ENCODE data around the gene SIRT3.
"Not testable (repeated sequence)": the region's sequence is repeated elsewhere in the genome, so short reads cannot be mapped to it uniquely, and the experiment has no call there.

SIRT3 gene

GRCh38 chr11:197741-198235 lies 38.4 kb downstream of the SIRT3 start:
- no peak for DNase-seq (ENCODE audit: low spot score)
- H3K4me2 ChIP-seq (ENCODE audit: insufficient read depth, low read length, poor library complexity, severe bottlenecking) = no peak overlapping the region
- H4K91ac ChIP-seq (ENCODE audit: low read depth, low read length, poor library complexity) = no peak overlapping the region
- peak overlapping the region; percentile 66 for H2BK5ac ChIP-seq (ENCODE audit: low read length)
- H2BK12ac ChIP-seq (ENCODE audit: low read length) = no peak overlapping the region
- no peaks in the 10 kb centered on the region for H3K79me1 ChIP-seq (ENCODE audit: low read depth, low read length)
- H3K18ac ChIP-seq (ENCODE audit: low read length) = peak overlapping the region; percentile 57
- H3K9ac ChIP-seq (ENCODE audit: low read depth, low read length, poor library complexity) = no peak overlapping the region
- WGBS, 2 donors (ENCODE audit: extremely low coverage in 2 of 2, insufficient read length in 2 of 2, insufficient replicate concordance in 1 of 2) = no CpG with 5 or more reads among the region's 9 CpGs
- H3K27ac ChIP-seq (replicated peaks; ENCODE audit: low read length) = no peak overlapping the region
- H3K4ac ChIP-seq (ENCODE audit: low read length) = no peak overlapping the region
- H2BK15ac ChIP-seq (ENCODE audit: low read length) = no peak overlapping the region
- H3K9me3 ChIP-seq (replicated peaks in 1 of 2; ENCODE audit: control insufficient read depth in 2 of 2, insufficient read depth in 1 of 2, low read depth in 1 of 2, low read length in 2 of 2) = no peaks in the 10 kb centered on the region
- no peak overlapping the region for H2AFZ ChIP-seq (ENCODE audit: low read length)
- H3K4me3 ChIP-seq (ENCODE audit: low read length in 2 of 2) = peak overlapping the region in 1 of 2 donors; percentile 14
- H4K8ac ChIP-seq (ENCODE audit: low read depth, low read length) = no peak overlapping the region
- H2BK120ac ChIP-seq (ENCODE audit: low read depth, low read length) = peak overlapping the region; percentile 72
- no peaks in the 10 kb centered on the region for H3K4me1 ChIP-seq (ENCODE audit: control insufficient read depth in 2 of 2, insufficient read depth in 1 of 2, low read depth in 1 of 2, low read length in 2 of 2)
- H2AK5ac ChIP-seq (ENCODE audit: low read depth, low read length) = no peak overlapping the region
- no peak overlapping the region for H3K14ac ChIP-seq (ENCODE audit: low read length)
- peak overlapping the region; percentile 73 for H3K23ac ChIP-seq (ENCODE audit: low read depth, low read length, poor library complexity)
- H3K27me3 ChIP-seq (ENCODE audit: control insufficient read depth in 3 of 3, insufficient read depth in 3 of 3, low read depth in 1 of 3, low read length in 3 of 3) = no peaks in the 10 kb centered on the region
- peaks cover 5 to 10% of the 10 kb centered on the region in 2 donors for H3K36me3 ChIP-seq (replicated peaks in 1 of 2; ENCODE audit: control insufficient read depth in 2 of 2, insufficient read depth in 2 of 2, low read length in 2 of 2)

DNA sequence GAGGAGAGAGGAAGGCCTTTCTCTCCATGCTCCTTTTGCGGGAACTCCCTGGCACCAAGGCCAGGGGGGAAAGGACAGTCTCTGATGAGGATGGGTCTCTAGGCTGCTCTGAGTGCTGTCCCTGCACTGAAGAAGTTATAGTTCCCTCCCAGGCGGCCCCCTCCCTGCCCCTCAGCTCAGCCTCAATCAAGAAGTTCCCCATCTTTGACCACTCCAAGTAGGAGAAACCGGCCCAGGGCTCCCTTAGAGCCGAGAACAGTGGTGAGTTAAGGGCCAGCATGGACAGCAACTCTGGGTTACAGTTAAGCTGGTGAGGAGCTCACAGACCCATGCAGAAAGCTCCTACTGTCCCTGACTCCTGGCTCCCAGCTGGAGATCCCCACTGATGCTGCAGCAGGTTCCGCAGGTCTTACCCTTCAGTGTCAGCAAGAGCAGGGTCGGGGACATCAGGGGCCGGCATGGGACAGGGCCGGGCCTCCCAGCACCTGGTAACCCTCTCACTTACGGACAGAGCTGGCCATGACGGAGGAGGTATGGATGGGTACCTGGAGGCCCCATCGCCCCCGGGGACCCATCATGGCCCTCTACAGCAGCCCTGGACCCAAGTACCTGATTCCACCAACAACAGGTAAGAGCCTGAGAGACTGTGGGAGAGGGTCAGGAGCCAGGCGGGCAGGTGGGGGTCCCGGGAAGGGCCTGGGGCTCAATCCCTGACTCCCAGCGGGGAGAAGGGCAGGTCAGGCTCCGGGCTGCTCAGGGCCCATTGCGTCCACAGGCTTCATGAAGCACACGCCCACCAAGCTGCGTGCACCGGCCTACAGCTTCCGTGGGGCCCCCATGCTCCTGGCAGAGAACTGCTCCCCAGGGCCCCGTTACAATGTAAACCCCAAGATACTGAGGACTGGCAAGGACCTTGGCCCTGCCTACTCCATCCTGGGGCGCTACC lies 39.1 kb downstream of the SIRT3 start:
- H3K27ac ChIP-seq (replicated peaks; ENCODE audit: low read length) = no peak overlapping the region
- no peak overlapping the region for H3K9ac ChIP-seq (ENCODE audit: low read depth, low read length, poor library complexity)
- H3K79me1 ChIP-seq (ENCODE audit: low read depth, low read length) = no peaks in the 10 kb centered on the region
- H4K91ac ChIP-seq (ENCODE audit: low read depth, low read length, poor library complexity) = no peak overlapping the region
- H3K4ac ChIP-seq (ENCODE audit: low read length) = no peak overlapping the region
- no peaks in the 10 kb centered on the region for H3K9me3 ChIP-seq (replicated peaks in 1 of 2; ENCODE audit: control insufficient read depth in 2 of 2, insufficient read depth in 1 of 2, low read depth in 1 of 2, low read length in 2 of 2)
- peak overlapping the region; percentile 89 for H3K23ac ChIP-seq (ENCODE audit: low read depth, low read length, poor library complexity)
- H2BK120ac ChIP-seq (ENCODE audit: low read depth, low read length) = no peak overlapping the region
- no peak overlapping the region for H3K14ac ChIP-seq (ENCODE audit: low read length)
- peak overlapping the region in 1 of 2 donors; percentile 14 for H3K4me3 ChIP-seq (ENCODE audit: low read length in 2 of 2)
- H2AK5ac ChIP-seq (ENCODE audit: low read depth, low read length) = no peak overlapping the region
- no CpG with 5 or more reads among the region's 23 CpGs for WGBS, 2 donors (ENCODE audit: extremely low coverage in 2 of 2, insufficient read length in 2 of 2, insufficient replicate concordance in 1 of 2)
- H3K27me3 ChIP-seq (ENCODE audit: control insufficient read depth in 3 of 3, insufficient read depth in 3 of 3, low read depth in 1 of 3, low read length in 3 of 3) = no peaks in the 10 kb centered on the region
- no peak overlapping the region for H2AFZ ChIP-seq (ENCODE audit: low read length)
- no peak overlapping the region for H2BK15ac ChIP-seq (ENCODE audit: low read length)
- no peak for DNase-seq (ENCODE audit: low spot score)
- no peak overlapping the region for H4K8ac ChIP-seq (ENCODE audit: low read depth, low read length)
- peak overlapping the region; percentile 57 for H3K18ac ChIP-seq (ENCODE audit: low read length)
- H3K4me1 ChIP-seq (ENCODE audit: control insufficient read depth in 2 of 2, insufficient read depth in 1 of 2, low read depth in 1 of 2, low read length in 2 of 2) = no peaks in the 10 kb centered on the region
- peak overlapping the region; percentile 66 for H2BK5ac ChIP-seq (ENCODE audit: low read length)
- no peak overlapping the region for H3K4me2 ChIP-seq (ENCODE audit: insufficient read depth, low read length, poor library complexity, severe bottlenecking)
- H2BK12ac ChIP-seq (ENCODE audit: low read length) = no peak overlapping the region
- H3K36me3 ChIP-seq (replicated peaks in 1 of 2; ENCODE audit: control insufficient read depth in 2 of 2, insufficient read depth in 2 of 2, low read length in 2 of 2) = peaks cover 5 to 10% of the 10 kb centered on the region in 2 donors

DNA sequence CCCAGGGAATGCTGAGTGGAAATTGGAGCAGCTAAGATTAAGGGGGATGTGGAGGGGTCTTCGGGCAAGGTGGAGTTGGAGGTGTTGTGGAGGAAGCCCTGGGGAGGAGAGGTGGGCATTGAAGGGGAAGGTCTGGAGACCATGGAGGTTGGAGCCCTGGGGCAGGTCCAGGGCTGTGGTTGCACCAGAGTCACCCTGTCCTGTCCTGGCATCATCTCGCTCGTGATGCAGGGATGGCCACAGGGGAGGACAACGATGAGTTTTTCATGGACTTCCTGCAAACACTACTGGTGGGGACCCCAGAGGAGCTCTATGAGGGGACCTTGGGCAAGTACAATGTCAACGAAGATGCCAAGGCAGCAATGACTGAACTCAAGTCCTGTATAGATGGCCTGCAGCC lies 42.7 kb downstream of the SIRT3 start:
- H3K27me3 ChIP-seq (ENCODE audit: control insufficient read depth in 3 of 3, insufficient read depth in 3 of 3, low read depth in 1 of 3, low read length in 3 of 3); H2BK120ac ChIP-seq (ENCODE audit: low read depth, low read length); H2AK5ac ChIP-seq (ENCODE audit: low read depth, low read length); H3K9ac ChIP-seq (ENCODE audit: low read depth, low read length, poor library complexity); H3K4me3 ChIP-seq (ENCODE audit: low read length in 2 of 2); H3K36me3 ChIP-seq (replicated peaks in 1 of 2; ENCODE audit: control insufficient read depth in 2 of 2, insufficient read depth in 2 of 2, low read length in 2 of 2); H3K23ac ChIP-seq (ENCODE audit: low read depth, low read length, poor library complexity); H2BK12ac ChIP-seq (ENCODE audit: low read length); H2BK5ac ChIP-seq (ENCODE audit: low read length); H4K8ac ChIP-seq (ENCODE audit: low read depth, low read length); H3K4me1 ChIP-seq (ENCODE audit: control insufficient read depth in 2 of 2, insufficient read depth in 1 of 2, low read depth in 1 of 2, low read length in 2 of 2); DNase-seq (ENCODE audit: low spot score); H3K14ac ChIP-seq (ENCODE audit: low read length); H2AFZ ChIP-seq (ENCODE audit: low read length); H3K4me2 ChIP-seq (ENCODE audit: insufficient read depth, low read length, poor library complexity, severe bottlenecking); H3K9me3 ChIP-seq (replicated peaks in 1 of 2; ENCODE audit: control insufficient read depth in 2 of 2, insufficient read depth in 1 of 2, low read depth in 1 of 2, low read length in 2 of 2); H3K18ac ChIP-seq (ENCODE audit: low read length); H3K27ac ChIP-seq (replicated peaks; ENCODE audit: low read length); H2BK15ac ChIP-seq (ENCODE audit: low read length); H3K79me1 ChIP-seq (ENCODE audit: low read depth, low read length); H4K91ac ChIP-seq (ENCODE audit: low read depth, low read length, poor library complexity); H3K4ac ChIP-seq (ENCODE audit: low read length): not testable (repeated sequence)
- WGBS, 2 donors (ENCODE audit: extremely low coverage in 2 of 2, insufficient read length in 2 of 2, insufficient replicate concordance in 1 of 2) = no CpG with 5 or more reads among the region's 5 CpGs

DNA sequence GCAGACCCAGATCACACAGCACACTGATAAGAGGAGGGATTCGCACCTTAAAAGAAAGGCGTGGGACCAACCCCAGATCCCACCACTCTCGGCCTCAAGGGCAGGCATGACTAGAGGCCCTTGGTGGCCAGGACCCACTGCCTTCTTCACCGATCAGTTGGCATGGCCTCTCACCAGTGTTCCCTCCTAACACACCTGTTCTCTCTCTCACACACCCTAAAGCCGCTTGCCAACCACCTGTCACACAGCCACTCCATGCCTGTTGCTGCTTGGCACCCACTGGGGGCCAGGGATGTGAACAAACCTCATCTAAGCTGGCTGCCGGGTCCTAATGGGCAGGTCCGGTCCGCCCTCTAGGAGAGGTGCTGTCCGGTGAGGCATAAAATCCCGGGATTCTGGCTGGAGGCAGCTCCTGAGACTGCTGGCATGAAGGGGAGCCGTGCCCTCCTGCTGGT lies 43.4 kb downstream of the SIRT3 start, which contains the start of gene SCGB1C1:
TSS of gene SCGB1C1 (plus strand) at position 405 of the 455 bp plus-strand sequence. CDS start at position 427, 22 bp downstream.
- not testable (repeated sequence) for H4K91ac ChIP-seq (ENCODE audit: low read depth, low read length, poor library complexity); H3K36me3 ChIP-seq (replicated peaks in 1 of 2; ENCODE audit: control insufficient read depth in 2 of 2, insufficient read depth in 2 of 2, low read length in 2 of 2); H3K27me3 ChIP-seq (ENCODE audit: control insufficient read depth in 3 of 3, insufficient read depth in 3 of 3, low read depth in 1 of 3, low read length in 3 of 3); H2AK5ac ChIP-seq (ENCODE audit: low read depth, low read length); H2BK120ac ChIP-seq (ENCODE audit: low read depth, low read length); H3K4me1 ChIP-seq (ENCODE audit: control insufficient read depth in 2 of 2, insufficient read depth in 1 of 2, low read depth in 1 of 2, low read length in 2 of 2); H2BK15ac ChIP-seq (ENCODE audit: low read length); H2BK12ac ChIP-seq (ENCODE audit: low read length); H3K79me1 ChIP-seq (ENCODE audit: low read depth, low read length); H3K23ac ChIP-seq (ENCODE audit: low read depth, low read length, poor library complexity); H4K8ac ChIP-seq (ENCODE audit: low read depth, low read length); H3K27ac ChIP-seq (replicated peaks; ENCODE audit: low read length); H3K9ac ChIP-seq (ENCODE audit: low read depth, low read length, poor library complexity); H3K14ac ChIP-seq (ENCODE audit: low read length); H3K18ac ChIP-seq (ENCODE audit: low read length); H3K4me2 ChIP-seq (ENCODE audit: insufficient read depth, low read length, poor library complexity, severe bottlenecking); DNase-seq (ENCODE audit: low spot score); H2AFZ ChIP-seq (ENCODE audit: low read length); H2BK5ac ChIP-seq (ENCODE audit: low read length); H3K4me3 ChIP-seq (ENCODE audit: low read length in 2 of 2); H3K4ac ChIP-seq (ENCODE audit: low read length); H3K9me3 ChIP-seq (replicated peaks in 1 of 2; ENCODE audit: control insufficient read depth in 2 of 2, insufficient read depth in 1 of 2, low read depth in 1 of 2, low read length in 2 of 2)
- no CpG with 5 or more reads among the region's 11 CpGs for WGBS, 2 donors (ENCODE audit: extremely low coverage in 2 of 2, insufficient read length in 2 of 2, insufficient replicate concordance in 1 of 2)
